ENCODE results near the gene GUCD1.

Gene GUCD1

DNA sequence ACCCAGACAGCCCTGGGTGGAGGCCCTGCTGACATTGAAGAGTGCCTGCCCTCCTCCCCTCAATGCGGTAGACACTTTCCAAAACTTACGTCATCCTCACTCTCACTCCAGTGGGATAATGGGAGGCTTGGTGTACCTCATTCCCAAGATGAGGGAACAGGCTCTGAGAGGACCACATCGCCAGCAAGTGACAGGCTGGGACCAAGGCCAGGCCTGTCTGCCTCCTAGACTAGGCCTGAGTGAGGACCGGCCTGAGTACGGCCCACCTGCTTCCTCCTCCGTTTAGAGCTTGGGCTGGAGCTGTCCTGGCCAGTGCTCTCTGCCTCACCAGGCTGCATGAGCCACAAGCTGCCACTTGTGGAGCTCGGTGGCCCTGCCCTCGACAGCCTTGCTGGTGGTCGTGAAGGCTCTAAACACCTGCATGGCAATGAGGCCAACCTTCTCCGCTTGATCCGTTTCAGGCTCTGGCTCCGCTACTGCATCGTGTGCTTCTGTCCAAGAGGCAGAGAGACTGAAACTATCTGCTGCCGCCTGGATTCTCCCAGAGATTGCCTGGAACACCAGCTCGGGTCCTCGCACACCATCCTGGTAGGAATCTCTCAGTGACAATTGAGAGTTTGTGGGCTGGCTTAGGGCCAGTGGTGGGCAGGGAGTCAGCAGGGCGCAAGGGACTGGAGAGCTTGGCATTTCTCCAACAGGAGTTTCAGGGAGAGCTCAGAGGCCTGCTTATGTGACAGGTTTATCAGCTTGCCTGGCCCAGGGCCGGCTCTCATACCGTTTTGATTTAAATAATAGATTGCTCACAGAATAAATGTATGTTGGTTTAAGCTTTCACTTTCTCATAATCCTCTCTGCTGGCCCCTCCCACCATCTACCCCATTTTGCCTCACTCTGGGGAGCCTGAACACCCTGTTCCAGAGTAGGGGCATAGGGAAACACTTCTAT is 28.6 kb upstream of the GUCD1 start:
- FAIRE-seq (no peak), DNase-seq (ENCODE audit: insufficient read length, low spot score) (no peak)
- TF ChIP-seq PAX5 (IDR thresholded peaks at IDR 0.05; ENCODE audit: insufficient read depth, low read length, severe bottlenecking) (no peak), POU2F2 (IDR thresholded peaks at IDR 0.05; ENCODE audit: low read depth, low read length) (no peak), POLR2AphosphoS5 (IDR thresholded peaks at IDR 0.05; ENCODE audit: low read depth, low read length) (no peak), TAF1 (IDR thresholded peaks at IDR 0.05; ENCODE audit: low read depth, low read length) (no peak), SPI1 (IDR thresholded peaks at IDR 0.05; ENCODE audit: low read depth, low read length) (no peak), POLR2A (IDR thresholded peaks at IDR 0.05; ENCODE audit: low read depth, low read length) (no peak)

DNA sequence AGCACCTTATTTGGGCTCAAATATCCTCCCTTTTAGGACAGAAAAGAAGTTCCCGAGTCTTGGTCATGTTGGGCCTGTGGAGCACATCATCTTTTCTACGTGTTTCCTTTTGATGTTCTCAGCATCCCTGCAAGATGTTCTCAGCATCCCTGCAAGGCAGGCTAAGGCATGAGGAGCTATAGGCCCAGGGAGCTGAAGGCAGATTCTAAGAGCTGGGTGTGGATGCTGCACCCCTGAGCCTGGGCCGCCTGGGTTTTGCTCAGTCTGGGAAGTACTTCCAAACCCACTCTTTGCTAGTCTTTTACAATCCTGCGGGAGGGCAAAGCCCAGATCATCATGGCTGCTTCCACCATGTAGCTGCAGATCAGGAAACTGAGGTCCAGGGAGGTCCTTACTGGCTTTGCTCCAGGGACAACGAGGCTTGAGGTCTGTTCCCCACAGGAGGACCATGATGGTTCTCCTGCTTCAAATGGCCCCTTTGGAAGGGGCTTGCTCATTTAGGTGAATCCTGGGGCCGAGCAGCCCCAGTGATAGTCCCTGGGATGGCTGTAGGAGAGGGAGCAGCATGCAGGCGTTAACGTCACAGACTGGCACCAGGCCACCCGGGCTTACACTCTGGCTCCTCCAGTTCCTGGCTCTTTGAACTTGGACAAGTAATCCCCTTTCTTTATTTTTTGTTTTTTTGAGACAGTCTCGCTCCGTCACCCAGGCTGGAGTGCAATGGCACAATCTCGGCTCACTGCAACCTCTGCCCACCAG is 27.3 kb upstream of the GUCD1 start:
- no peak for TF ChIP-seq POU2F2 (IDR thresholded peaks at IDR 0.05; ENCODE audit: low read depth, low read length)
- no peak for TF ChIP-seq PAX5 (IDR thresholded peaks at IDR 0.05; ENCODE audit: insufficient read depth, low read length, severe bottlenecking)
- no peak for TF ChIP-seq POLR2AphosphoS5 (IDR thresholded peaks at IDR 0.05; ENCODE audit: low read depth, low read length)
- TF ChIP-seq POLR2A (IDR thresholded peaks at IDR 0.05; ENCODE audit: low read depth, low read length), result no peak
- TF ChIP-seq SPI1 (IDR thresholded peaks at IDR 0.05; ENCODE audit: low read depth, low read length), result no peak
- TF ChIP-seq TAF1 (IDR thresholded peaks at IDR 0.05; ENCODE audit: low read depth, low read length), result no peak
- no peak for FAIRE-seq
- no peak for DNase-seq (ENCODE audit: insufficient read length, low spot score)

DNA sequence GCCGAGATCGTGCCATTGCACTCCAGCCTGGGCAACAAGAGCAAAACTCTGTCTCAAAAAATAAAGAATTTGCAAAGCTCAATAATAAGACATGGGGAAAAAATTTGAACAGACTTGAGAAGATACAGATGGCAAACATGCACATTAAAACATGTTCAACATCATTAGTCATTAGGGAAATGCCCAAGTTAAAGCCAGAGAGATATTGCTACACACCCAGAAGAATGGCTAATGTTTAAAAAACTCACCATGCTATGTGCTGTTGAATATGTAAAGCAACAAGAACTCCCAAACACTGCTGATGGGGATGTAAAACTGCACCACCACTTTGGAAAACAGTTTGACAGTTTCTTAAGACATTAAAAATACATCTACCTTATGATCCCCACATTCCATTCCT is 25.3 kb upstream of the GUCD1 start:
- TF ChIP-seq POU2F2 (IDR thresholded peaks at IDR 0.05; ENCODE audit: low read depth, low read length) (no peak), SPI1 (IDR thresholded peaks at IDR 0.05; ENCODE audit: low read depth, low read length) (no peak), PAX5 (IDR thresholded peaks at IDR 0.05; ENCODE audit: insufficient read depth, low read length, severe bottlenecking) (no peak), POLR2A (IDR thresholded peaks at IDR 0.05; ENCODE audit: low read depth, low read length) (no peak), POLR2AphosphoS5 (IDR thresholded peaks at IDR 0.05; ENCODE audit: low read depth, low read length) (no peak), TAF1 (IDR thresholded peaks at IDR 0.05; ENCODE audit: low read depth, low read length) (no peak)
- FAIRE-seq (no peak), DNase-seq (ENCODE audit: insufficient read length, low spot score) (no peak)

DNA sequence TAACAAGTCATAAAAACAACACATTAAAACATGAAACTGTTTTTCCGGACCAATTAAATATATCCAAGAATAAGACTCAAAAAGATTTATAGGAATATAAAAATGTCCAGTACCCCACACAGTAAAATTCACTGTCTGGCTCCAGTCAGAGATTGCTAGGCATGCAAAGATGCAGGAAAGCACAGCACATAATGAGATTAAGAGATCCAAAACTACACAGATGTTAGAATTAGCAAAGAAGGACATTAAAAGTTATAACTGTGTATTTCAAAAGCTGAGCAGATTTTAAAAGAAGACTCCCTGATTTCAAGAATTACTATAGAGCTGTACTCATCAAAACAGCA is 24.3 kb upstream of the GUCD1 start:
- no peak for DNase-seq (ENCODE audit: insufficient read length, low spot score)
- FAIRE-seq, result no peak
- no peak for TF ChIP-seq PAX5 (IDR thresholded peaks at IDR 0.05; ENCODE audit: insufficient read depth, low read length, severe bottlenecking)
- no peak for TF ChIP-seq POU2F2 (IDR thresholded peaks at IDR 0.05; ENCODE audit: low read depth, low read length)
- no peak for TF ChIP-seq POLR2A (IDR thresholded peaks at IDR 0.05; ENCODE audit: low read depth, low read length)
- no peak for TF ChIP-seq POLR2AphosphoS5 (IDR thresholded peaks at IDR 0.05; ENCODE audit: low read depth, low read length)
- no peak for TF ChIP-seq SPI1 (IDR thresholded peaks at IDR 0.05; ENCODE audit: low read depth, low read length)
- TF ChIP-seq TAF1 (IDR thresholded peaks at IDR 0.05; ENCODE audit: low read depth, low read length), result no peak

DNA sequence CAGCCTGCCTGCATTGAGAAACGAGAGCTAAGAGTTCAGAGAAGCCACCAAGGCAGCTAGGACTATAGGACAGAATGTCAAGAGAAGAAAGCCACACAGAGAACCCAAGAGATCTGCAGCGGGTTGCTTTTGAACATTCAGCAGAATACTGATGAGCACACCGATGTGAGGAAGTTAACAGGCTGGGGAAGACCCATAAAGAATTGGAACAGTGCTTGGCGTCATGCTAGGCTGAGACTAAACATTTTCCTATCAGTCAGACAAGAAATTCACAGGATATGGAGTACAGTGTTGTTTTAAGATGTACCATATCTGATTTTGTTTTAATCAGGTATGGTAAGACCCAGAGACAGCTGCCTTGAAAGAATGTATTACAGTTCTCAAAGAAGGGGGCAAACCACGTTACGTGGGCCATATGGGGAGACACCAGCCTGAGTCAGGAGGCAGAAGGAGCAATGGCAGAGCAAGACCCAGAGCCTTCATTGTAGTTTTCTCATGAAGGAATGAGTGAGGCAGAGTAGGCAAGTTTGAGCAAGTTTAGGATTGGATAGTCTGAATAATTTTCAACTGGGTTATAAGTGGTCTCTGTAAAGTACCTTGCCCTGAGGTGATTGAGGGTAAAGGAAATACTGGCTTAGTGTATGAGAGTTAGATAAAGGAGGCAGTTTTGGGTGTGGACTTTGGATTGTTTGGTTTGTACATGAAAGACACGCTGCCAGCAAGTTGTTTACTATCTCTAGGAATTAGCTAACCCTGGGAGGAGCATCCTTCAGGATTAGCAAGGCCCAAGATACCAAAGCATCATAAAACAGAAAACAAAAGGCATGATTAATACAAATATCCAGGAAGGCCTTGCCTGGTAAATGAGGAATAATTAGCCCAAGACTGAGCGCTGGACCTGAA is 23.7 kb upstream of the GUCD1 start:
- DNase-seq (ENCODE audit: insufficient read length, low spot score), result no peak

DNA sequence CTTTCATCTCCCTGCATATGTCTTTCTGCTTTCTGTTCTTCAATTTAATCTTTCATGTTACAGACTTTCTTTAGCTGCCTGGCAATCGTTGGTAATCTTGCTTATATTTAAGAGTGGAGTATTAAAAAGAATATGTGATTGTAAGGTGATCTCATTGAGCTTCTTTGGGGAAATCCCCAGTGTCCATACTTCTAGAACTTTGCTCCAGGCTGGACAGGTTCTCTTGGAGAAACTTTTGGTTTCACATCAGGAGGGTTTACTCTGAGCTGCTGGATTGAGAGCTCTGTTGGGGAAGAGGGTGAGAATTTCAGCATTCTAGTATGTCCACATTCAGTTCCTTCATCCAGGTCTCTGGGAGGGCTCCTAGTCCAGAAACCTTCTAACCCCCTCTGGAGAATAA is 21.8 kb upstream of the GUCD1 start:
- FAIRE-seq, result no peak
- DNase-seq (ENCODE audit: insufficient read length, low spot score), result no peak

More for the DNA sequence above, 23.7 kb upstream of the GUCD1 start:
- TF ChIP-seq POLR2A (IDR thresholded peaks at IDR 0.05; ENCODE audit: low read depth, low read length), result no peak
- no peak for TF ChIP-seq SPI1 (IDR thresholded peaks at IDR 0.05; ENCODE audit: low read depth, low read length)
- TF ChIP-seq TAF1 (IDR thresholded peaks at IDR 0.05; ENCODE audit: low read depth, low read length), result no peak
- TF ChIP-seq POLR2AphosphoS5 (IDR thresholded peaks at IDR 0.05; ENCODE audit: low read depth, low read length), result no peak; the same call in 1 of the 2 replicates
- TF ChIP-seq PAX5 (IDR thresholded peaks at IDR 0.05; ENCODE audit: insufficient read depth, low read length, severe bottlenecking), result no peak
- no peak for TF ChIP-seq POU2F2 (IDR thresholded peaks at IDR 0.05; ENCODE audit: low read depth, low read length)
- no peak for FAIRE-seq

DNA sequence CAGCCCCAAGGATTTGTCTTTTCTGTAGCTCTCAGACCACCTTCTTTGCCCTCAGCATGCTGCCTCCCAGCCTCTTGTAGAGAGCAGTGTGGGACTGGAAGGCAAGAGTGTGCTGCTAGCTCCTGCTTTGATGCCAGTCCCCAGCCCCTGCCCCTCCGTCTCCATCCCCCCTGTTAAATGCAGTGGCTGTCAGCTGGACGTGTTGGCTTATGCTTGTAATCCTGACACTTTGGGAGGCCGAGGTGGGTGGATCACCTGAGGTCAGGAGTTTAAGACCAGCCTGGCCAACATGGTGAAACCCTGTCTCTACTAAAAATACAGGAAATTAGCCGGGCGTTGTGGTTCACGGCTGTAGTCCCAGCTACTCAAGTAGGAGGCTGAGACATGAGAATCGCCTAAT is 16.3 kb upstream of the GUCD1 start:
- TF ChIP-seq POLR2A (IDR thresholded peaks at IDR 0.05; ENCODE audit: low read depth, low read length) (no peak), SPI1 (IDR thresholded peaks at IDR 0.05; ENCODE audit: low read depth, low read length) (no peak), POLR2AphosphoS5 (IDR thresholded peaks at IDR 0.05; ENCODE audit: low read depth, low read length) (no peak), POU2F2 (IDR thresholded peaks at IDR 0.05; ENCODE audit: low read depth, low read length) (no peak), PAX5 (IDR thresholded peaks at IDR 0.05; ENCODE audit: insufficient read depth, low read length, severe bottlenecking) (no peak), TAF1 (IDR thresholded peaks at IDR 0.05; ENCODE audit: low read depth, low read length) (no peak)
- FAIRE-seq (no peak), DNase-seq (ENCODE audit: insufficient read length, low spot score) (no peak)

More for the DNA sequence above, 21.8 kb upstream of the GUCD1 start:
- TF ChIP-seq POU2F2 (IDR thresholded peaks at IDR 0.05; ENCODE audit: low read depth, low read length) (no peak), POLR2AphosphoS5 (IDR thresholded peaks at IDR 0.05; ENCODE audit: low read depth, low read length) (no peak), POLR2A (IDR thresholded peaks at IDR 0.05; ENCODE audit: low read depth, low read length) (no peak), TAF1 (IDR thresholded peaks at IDR 0.05; ENCODE audit: low read depth, low read length) (no peak), SPI1 (IDR thresholded peaks at IDR 0.05; ENCODE audit: low read depth, low read length) (no peak), PAX5 (IDR thresholded peaks at IDR 0.05; ENCODE audit: insufficient read depth, low read length, severe bottlenecking) (no peak)

DNA sequence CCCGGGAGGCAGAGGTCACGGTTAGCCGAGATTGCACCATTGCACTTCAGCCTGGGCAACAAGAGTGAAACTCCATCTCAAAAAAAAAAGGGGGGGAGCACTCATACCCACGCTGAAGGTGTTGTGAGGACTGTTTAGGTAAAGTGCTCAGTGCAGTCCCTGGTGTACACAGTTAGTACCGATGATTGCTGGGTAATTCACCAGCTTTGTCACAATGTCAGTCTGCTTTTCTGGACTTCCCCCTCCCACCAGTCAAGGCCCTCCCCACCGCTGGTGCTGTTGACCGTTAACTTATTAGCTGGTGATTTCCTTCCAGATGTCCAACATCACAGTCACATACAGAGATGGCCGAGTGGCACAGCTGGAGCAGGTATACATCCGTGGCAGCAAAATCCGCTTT is 12.7 kb upstream of the GUCD1 start:
- TF ChIP-seq POLR2A (IDR thresholded peaks at IDR 0.05; ENCODE audit: low read depth, low read length) (no peak), POLR2AphosphoS5 (IDR thresholded peaks at IDR 0.05; ENCODE audit: low read depth, low read length) (no peak), PAX5 (IDR thresholded peaks at IDR 0.05; ENCODE audit: insufficient read depth, low read length, severe bottlenecking) (no peak), SPI1 (IDR thresholded peaks at IDR 0.05; ENCODE audit: low read depth, low read length) (no peak), POU2F2 (IDR thresholded peaks at IDR 0.05; ENCODE audit: low read depth, low read length) (no peak), TAF1 (IDR thresholded peaks at IDR 0.05; ENCODE audit: low read depth, low read length) (no peak)
- DNase-seq (ENCODE audit: insufficient read length, low spot score), result no peak
- FAIRE-seq, result no peak

Data from GM12891 (cell line).